Neural progenitor cell (in vitro differentiated cells): Measurements from ENCODE around the gene PPP1R2. TPM values are rescaled to one million over a fixed set of nuclear protein-coding genes. Genes with fewer than 3 reads are reported as not detected.
"Not testable (repeated sequence)": the region's sequence is repeated elsewhere in the genome, so short reads cannot be mapped to it uniquely, and the experiment has no call there.

Experiments
- DNase-seq: peaks from one replicate; pipeline ENCODE4 v3.0.0-alpha.2; 2016; ENCODE audit warnings: low spot score
- H2AFZ ChIP-seq: fragments of 200-600 bp; sonication (generic); replicated peaks from 2 replicates; pipeline ENCODE4 v1.6.1; 2016; ENCODE audit warnings: antibody characterized with exemption
- H3F3A ChIP-seq: fragments of 200-600 bp; sonication (generic); 2 replicates; pipeline ENCODE4 v1.6.1; 2016; ENCODE audit warnings: antibody characterized with exemption, low read depth
- H3K27ac ChIP-seq: fragments of 200-600 bp; sonication (generic); 2 replicates; pipeline ENCODE4 v1.5.1; 2016; ENCODE audit warnings: mild to moderate bottlenecking
- H3K27me3 ChIP-seq: fragments of 200-600 bp; sonication (generic); 2 replicates; pipeline ENCODE4 v1.6.1; 2016; ENCODE audit warnings: mild to moderate bottlenecking, moderate library complexity
- H3K36me3 ChIP-seq: fragments of 200-600 bp; sonication (generic); 2 replicates; pipeline ENCODE4 v1.5.1; 2016
- H3K4me1 ChIP-seq: fragments of 200-600 bp; sonication (generic); 2 replicates; pipeline ENCODE4 v1.6.1; 2016; ENCODE audit warnings: mixed run types
- H3K4me2 ChIP-seq: fragments of 200-600 bp; sonication (generic); 2 replicates; pipeline ENCODE4 v1.6.1; 2016
- H3K4me3 ChIP-seq: fragments of 200-600 bp; sonication (generic); 2 replicates; pipeline ENCODE4 v1.5.1; 2016
- H3K79me2 ChIP-seq: fragments of 200-600 bp; sonication (generic); 2 replicates; pipeline ENCODE4 v1.6.1; 2016; ENCODE audit warnings: low read depth
- H3K9ac ChIP-seq: fragments of 200-600 bp; sonication (generic); 2 replicates; pipeline ENCODE4 v1.6.1; 2016
- H3K9me3 ChIP-seq: fragments of 200-600 bp; sonication (generic); 2 replicates; pipeline ENCODE4 v1.5.1; 2016; ENCODE audit warnings: low read depth
- H4K20me1 ChIP-seq: fragments of 200-600 bp; sonication (generic); 2 replicates; pipeline ENCODE4 v1.6.1; 2016; ENCODE audit warnings: low read depth
- H3K27ac Mint-ChIP-seq: 3 replicates; pipeline ENCODE4 v1.8.0; 2021; ENCODE audit warnings: mixed read lengths
- H3K27me3 Mint-ChIP-seq: 2 replicates; pipeline ENCODE4 v1.8.0; 2022; ENCODE audit warnings: low read depth, mild to moderate bottlenecking, inconsistent platforms, moderate library complexity, mixed read lengths; ENCODE audit not compliant: insufficient read depth
- H3K36me3 Mint-ChIP-seq: 3 replicates; pipeline ENCODE4 v1.8.0; 2021; ENCODE audit warnings: mixed read lengths
- H3K4me1 Mint-ChIP-seq: 3 replicates; pipeline ENCODE4 v1.8.0; 2021; ENCODE audit warnings: mixed read lengths
- H3K4me3 Mint-ChIP-seq: 3 replicates; pipeline ENCODE4 v1.8.0; 2021; ENCODE audit warnings: mild to moderate bottlenecking, moderate library complexity, mixed read lengths
- H3K9me3 Mint-ChIP-seq: 3 replicates; pipeline ENCODE4 v1.8.0; 2020; ENCODE audit warnings: mixed read lengths
- CTCF ChIP-seq: fragments of 200-600 bp; sonication (generic); IDR thresholded peaks from 2 replicates; pipeline ENCODE4 v1.5.1; 2017; ENCODE audit warnings: antibody characterized with exemption, mild to moderate bottlenecking
- EZH2 ChIP-seq: fragments of 200-600 bp; sonication (generic); IDR thresholded peaks from 2 replicates; pipeline ENCODE4 v1.6.1; 2017; ENCODE audit warnings: antibody characterized with exemption, mild to moderate bottlenecking, moderate library complexity
- EZH2phosphoT487 ChIP-seq: fragments of 200-600 bp; sonication (generic); IDR thresholded peaks from 2 replicates; pipeline ENCODE4 v1.6.1; 2017; ENCODE audit warnings: antibody characterized with exemption
- total RNA-seq: library from RNA; depleted of rRNA; stranded (reverse); fragments of >200 nt; gene quantifications from 2 replicates; pipeline ENCODE4 v1.2.3, GENCODE V29; 2015; ENCODE audit warnings: low replicate concordance

Gene PPP1R2
- total RNA-seq, result 59.2 and 63.8 TPM in 2 replicates

GRCh38 chr3:195542698-195543499, at the start of gene PPP1R2:
PPP1R2 (minus strand) TSS chr3:195543325; CDS start chr3:195543025, 300 bp downstream.
- Histone ChIP-seq H3K4me1 (peaks cover 12% of the 10 kb centered on the region), H3K27me3 (peaks cover 23% of the 10 kb centered on the region), H3K4me2 (peak within 1 kb of the TSS; percentile 88), H4K20me1 (peaks cover 28% of the 10 kb centered on the region), H3K9ac (peak within 1 kb of the TSS; percentile 77), H2AFZ (peak within 1 kb of the TSS; percentile 91), H3K27ac (no peak within 1 kb of the TSS), H3F3A (no peaks in the 10 kb centered on the region), H3K79me2 (peaks cover 49% of the 10 kb centered on the region), H3K4me3 (peak within 1 kb of the TSS; percentile 88), H3K9me3 (no peaks in the 10 kb centered on the region), H3K36me3 (no peaks in the 10 kb centered on the region)
- Mint-ChIP-seq H3K36me3 (no peaks in the 10 kb centered on the region), H3K4me3 (peak within 1 kb of the TSS; percentile 89), H3K27ac (peak within 1 kb of the TSS; percentile 36), H3K27me3 (peaks cover 8% of the 10 kb centered on the region), H3K9me3 (no peaks in the 10 kb centered on the region), H3K4me1 (peaks cover 39% of the 10 kb centered on the region)
- TF ChIP-seq CTCF, result no peak
- TF ChIP-seq EZH2, result peak; percentile 34
- no peak for TF ChIP-seq EZH2phosphoT487
- DNase-seq, result peak; percentile 96

DNA sequence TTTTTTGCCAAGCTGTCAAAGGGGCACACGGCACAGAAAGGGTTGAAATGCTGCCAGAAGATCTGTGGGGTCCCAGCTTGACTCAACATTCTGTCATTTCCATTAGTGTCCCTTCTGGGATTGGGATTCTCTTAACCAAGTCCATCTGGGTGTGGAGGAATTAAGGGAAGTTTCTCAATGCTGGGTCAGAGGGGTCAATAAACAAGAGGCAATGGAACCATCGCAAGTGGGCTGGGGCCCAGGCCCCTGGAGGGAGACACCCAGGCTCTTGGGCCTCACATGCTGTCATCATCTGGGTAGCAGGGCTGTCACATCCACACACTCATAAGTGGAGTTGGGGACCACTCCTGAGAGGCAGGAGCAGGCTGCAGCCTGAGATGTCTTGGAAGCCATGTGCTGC, 48.7 kb upstream of the PPP1R2 start:
- no peaks in the 10 kb centered on the region for H4K20me1 ChIP-seq
- H3K27ac ChIP-seq, result no peak overlapping the region
- no peak overlapping the region for H2AFZ ChIP-seq
- no peak overlapping the region for H3K4me3 ChIP-seq
- H3K4me1 ChIP-seq, result no peaks in the 10 kb centered on the region
- TF ChIP-seq EZH2phosphoT487, result no peak
- TF ChIP-seq CTCF, result no peak
- no peak for TF ChIP-seq EZH2
- no peaks in the 10 kb centered on the region for H3K9me3 ChIP-seq
- H3K9me3 Mint-ChIP-seq, result peaks cover 6% of the 10 kb centered on the region
- no peak overlapping the region for H3K4me3 Mint-ChIP-seq
- H3K4me1 Mint-ChIP-seq, result no peaks in the 10 kb centered on the region
- H3K27me3 ChIP-seq, result no peaks in the 10 kb centered on the region
- no peak for DNase-seq
- no peak overlapping the region for H3K9ac ChIP-seq
- H3K27ac Mint-ChIP-seq, result no peak overlapping the region
- H3K36me3 ChIP-seq, result no peaks in the 10 kb centered on the region
- H3K27me3 Mint-ChIP-seq, result peaks cover 2% of the 10 kb centered on the region
- H3F3A ChIP-seq, result no peaks in the 10 kb centered on the region
- no peaks in the 10 kb centered on the region for H3K36me3 Mint-ChIP-seq
- H3K79me2 ChIP-seq, result no peaks in the 10 kb centered on the region
- H3K4me2 ChIP-seq, result no peak overlapping the region

GRCh38 chr3:195591220-195591619, 48.1 kb upstream of the PPP1R2 start:
- Histone ChIP-seq H3K4me2 (no peak overlapping the region), H3K9ac (no peak overlapping the region), H3K27me3 (no peaks in the 10 kb centered on the region), H2AFZ (no peak overlapping the region), H4K20me1 (no peaks in the 10 kb centered on the region), H3K79me2 (no peaks in the 10 kb centered on the region), H3K27ac (no peak overlapping the region), H3K4me3 (no peak overlapping the region), H3K4me1 (no peaks in the 10 kb centered on the region), H3K9me3 (no peaks in the 10 kb centered on the region), H3F3A (no peaks in the 10 kb centered on the region), H3K36me3 (no peaks in the 10 kb centered on the region)
- TF ChIP-seq EZH2 (no peak), EZH2phosphoT487 (no peak), CTCF (no peak)
- Mint-ChIP-seq H3K4me1 (no peaks in the 10 kb centered on the region), H3K9me3 (peaks cover 6% of the 10 kb centered on the region), H3K36me3 (no peaks in the 10 kb centered on the region), H3K27ac (no peak overlapping the region), H3K27me3 (peaks cover 2% of the 10 kb centered on the region), H3K4me3 (no peak overlapping the region)
- no peak for DNase-seq

- not testable (repeated sequence) for H3K9me3 Mint-ChIP-seq, H3K4me1 Mint-ChIP-seq, H3K27me3 ChIP-seq, H3K36me3 Mint-ChIP-seq, H3K4me3 Mint-ChIP-seq, H3F3A ChIP-seq, H3K27ac Mint-ChIP-seq, H3K36me3 ChIP-seq, H4K20me1 ChIP-seq, H3K27ac ChIP-seq, H3K9me3 ChIP-seq, H3K4me1 ChIP-seq, H3K79me2 ChIP-seq, H2AFZ ChIP-seq, H3K4me2 ChIP-seq, H3K4me3 ChIP-seq, DNase-seq, H3K27me3 Mint-ChIP-seq, H3K9ac ChIP-seq
Measured at GRCh38 chr3:195590381-195590780, 47.3 kb upstream of the PPP1R2 start.

- DNase-seq, H3K36me3 Mint-ChIP-seq, H3K9me3 Mint-ChIP-seq, H3K27me3 Mint-ChIP-seq, H3K9ac ChIP-seq, H3K4me1 ChIP-seq, H3K4me1 Mint-ChIP-seq, H4K20me1 ChIP-seq, H3K9me3 ChIP-seq, H3K27me3 ChIP-seq, H2AFZ ChIP-seq, H3K4me2 ChIP-seq, H3K36me3 ChIP-seq, H3K27ac ChIP-seq, H3K79me2 ChIP-seq, H3F3A ChIP-seq, H3K4me3 ChIP-seq, H3K4me3 Mint-ChIP-seq, H3K27ac Mint-ChIP-seq: not testable (repeated sequence)
Measured at GRCh38 chr3:195589796-195590195, 46.7 kb upstream of the PPP1R2 start.
